Stimulated activated CD8-positive, alpha-beta memory T cell treated with anti-CD3 and anti-CD28 coated beads, Interleukin-7, amount 100 ng/mL, for 4 hours (primary cell): ENCODE results near the gene FBXO44.

ENCODE experiments used
- DNase-seq, 2 donors: peaks; one replicate each; pipeline ENCODE4 v3.0.0-alpha.2; 2020; ENCODE audit warnings: low read depth in 2 of 2

Gene FBXO44

GRCh38 chr1:11690397-11691301 is 36.0 kb downstream of the FBXO44 start:
- DNase-seq = no peak

DNA sequence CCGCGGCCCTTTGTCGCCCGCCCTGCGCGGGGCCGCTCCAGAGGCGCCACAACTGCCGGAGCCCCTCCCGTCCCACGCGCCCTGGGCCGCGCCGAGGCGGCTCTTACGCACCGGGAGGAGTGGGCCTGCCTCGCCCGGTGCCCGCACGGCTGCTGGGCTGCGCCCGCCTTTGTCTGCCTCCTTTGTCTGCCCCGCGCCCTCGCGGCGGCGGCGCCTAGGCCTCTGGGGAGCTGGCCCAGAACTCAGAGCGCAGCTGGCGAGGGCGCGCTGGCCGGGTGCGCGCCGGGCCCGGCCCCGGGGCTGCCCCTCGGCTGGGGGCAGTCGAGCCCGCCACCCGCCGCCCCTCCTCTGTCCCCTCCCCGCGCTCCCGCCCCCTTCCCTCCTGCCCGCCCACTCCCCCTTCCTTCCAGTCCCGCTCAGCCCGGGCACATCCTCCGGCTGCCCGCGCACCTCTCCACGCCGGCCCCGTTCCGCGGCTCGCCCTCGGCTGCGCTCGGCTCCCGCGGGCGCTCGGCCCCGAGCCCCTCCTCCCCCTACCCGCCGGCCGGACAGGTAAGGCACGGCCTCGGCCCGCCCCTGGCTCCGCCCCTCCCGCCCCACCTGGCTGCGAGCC is 36.7 kb downstream of the FBXO44 start, which contains the start of gene DRAXIN:
Gene DRAXIN, plus strand, starts transcription at position 409 of the 613 bp plus-strand sequence. CDS start 14,549 bp downstream, outside the sequence.
- peak in 1 of 2 donors; percentile 12 for DNase-seq

DNA sequence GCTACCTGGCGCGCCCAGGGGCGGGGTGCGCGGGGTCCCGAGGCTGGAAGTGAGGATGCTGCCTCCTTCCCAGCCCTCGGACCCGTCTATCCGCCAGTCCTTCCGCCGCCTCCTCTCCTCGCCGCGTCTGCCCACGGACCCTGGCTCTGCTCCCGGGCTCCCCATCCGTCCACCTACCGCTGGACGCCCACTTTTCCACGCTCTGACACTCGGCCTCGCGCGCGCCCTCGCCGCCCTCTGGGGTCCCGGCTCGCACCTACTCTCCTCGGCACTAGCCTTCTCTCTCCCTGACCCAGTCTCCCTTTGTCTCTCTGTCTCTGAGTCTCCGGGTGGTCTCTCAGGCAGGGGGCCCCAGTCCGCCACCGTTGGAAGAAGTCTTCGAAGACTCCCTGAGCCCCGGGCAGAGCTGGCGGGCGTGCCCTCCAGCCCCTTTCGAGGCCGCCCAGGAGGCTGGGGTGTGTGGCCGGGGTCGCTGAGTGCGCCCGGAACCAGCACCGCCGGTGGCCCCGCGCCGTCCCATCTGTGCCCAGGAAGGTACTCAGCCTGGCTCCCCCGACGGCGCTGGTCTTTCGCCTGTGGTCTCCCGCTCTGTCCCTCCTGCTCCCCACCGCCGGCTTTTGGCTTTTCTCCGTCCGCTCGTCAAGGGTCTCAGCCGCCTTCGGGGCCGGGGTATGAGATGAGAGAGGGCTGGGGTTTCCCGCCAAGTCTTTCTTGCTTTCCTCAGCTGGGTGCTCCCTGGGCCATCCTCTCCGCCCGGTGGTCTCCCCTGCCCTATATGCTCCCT is 37.4 kb downstream of the FBXO44 start:
- no peak for DNase-seq

DNA sequence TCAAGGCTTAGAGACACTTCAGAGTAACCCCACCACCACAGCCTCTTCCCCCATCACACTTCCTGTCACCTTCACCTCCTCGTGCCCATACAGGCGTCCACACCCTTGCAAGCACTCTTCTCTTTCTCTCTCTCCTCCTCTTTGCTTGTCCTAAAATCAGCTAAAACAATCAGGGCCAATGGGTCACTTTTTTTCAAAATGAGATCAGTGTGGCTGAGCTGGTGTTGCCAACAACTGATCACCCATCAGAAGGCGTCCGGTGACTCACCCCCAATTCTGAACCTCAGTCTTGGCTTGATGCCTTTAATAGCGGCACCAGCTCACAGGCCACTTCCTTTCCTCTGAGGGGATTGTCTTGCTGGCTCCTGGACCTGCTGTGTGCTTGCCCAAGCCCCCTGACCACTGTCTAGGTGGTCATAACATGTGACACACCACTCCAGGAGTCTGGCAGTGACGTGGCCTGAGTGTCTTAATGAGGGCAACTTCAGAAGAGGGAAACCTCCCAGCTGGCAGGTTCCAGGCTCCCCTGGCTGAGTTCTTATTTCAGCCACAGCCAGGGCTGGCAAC is 38.4 kb downstream of the FBXO44 start:
- peak; percentile 38 to 44 for DNase-seq

GRCh38 chr1:11693917-11694316 is 39.2 kb downstream of the FBXO44 start:
- no peak for DNase-seq

DNA sequence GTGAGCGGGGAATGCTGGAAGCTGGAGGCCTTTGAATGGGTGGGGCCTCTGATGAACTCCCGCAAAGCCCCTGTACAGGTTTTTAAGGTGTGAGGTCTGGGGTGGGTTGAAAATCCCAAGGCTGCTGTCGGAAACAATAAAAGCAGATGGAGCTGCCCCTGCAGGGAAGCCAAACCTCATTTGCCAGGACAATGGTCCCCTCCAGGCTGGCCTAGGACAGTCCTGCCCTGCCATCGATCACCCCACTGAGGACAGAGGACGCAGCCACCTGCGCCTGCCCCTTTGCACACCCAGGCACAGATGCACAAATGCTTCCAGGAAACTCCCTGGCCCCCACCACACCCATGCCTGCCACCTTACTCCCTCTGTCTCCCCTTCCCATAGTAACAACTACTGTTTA is 41.2 kb downstream of the FBXO44 start:
- DNase-seq = no peak

- no peak for DNase-seq
These were observed 42.7 kb downstream of the FBXO44 start for GRCh38 chr1:11697188-11697892.

DNA sequence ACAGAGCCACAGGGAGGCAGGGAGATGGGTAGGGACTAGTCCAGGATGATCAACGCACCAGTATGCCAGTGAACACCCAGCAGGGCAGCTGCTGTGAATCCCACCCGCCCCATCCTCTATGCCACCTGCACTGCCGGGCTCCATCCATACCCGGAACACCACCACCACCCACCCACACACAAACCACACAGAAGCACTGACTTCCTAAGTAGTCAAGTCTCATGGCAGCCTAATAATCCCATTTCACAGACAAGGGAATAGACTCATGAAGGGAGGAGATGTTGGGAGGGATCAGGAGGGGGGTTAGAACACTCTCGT is 43.2 kb downstream of the FBXO44 start:
- DNase-seq = no peak

DNA sequence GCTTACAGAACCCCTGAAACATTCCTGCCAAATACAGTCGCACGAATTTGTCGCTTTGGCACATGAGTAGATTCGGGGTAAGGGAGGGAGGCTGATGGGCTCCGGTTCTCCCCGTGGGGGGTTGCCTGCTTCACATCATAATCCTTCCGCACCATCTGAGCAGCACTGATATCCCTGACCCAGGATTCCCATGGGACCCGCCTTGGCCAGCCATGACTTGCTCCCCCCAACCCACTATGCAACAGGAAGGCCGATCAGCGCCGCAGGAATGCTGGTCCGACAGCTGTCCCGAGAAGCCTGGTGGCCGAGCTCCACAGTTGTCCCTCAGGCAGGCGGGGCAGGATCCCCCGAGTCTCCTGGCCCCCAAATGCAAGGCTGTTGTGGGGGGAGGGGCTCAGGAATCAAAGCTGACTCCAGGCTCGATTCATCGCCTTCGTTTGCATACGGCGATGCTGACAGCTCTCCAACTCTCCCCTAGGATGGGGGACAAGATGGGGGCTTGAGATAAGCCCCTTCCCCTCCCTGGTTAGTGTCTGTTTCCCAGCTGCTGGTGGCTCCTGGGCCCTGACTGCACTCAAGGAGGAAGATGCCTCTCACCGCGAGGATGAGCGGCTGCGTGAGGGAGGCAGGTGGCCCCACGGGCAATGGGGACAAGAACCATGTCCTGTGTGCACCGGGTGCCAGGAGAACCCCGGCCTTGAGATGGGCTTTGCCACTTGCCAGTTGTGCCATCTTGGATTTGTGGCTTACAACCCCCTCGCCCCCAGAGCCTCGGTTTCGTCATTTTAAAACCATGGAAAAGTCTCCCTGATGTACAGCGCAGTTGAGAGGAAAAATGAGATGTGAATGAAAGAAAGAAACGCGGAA is 46.2 kb downstream of the FBXO44 start:
- DNase-seq = no peak

- DNase-seq = no peak
These were observed 46.9 kb downstream of the FBXO44 start for GRCh38 chr1:11701551-11701961.

DNA sequence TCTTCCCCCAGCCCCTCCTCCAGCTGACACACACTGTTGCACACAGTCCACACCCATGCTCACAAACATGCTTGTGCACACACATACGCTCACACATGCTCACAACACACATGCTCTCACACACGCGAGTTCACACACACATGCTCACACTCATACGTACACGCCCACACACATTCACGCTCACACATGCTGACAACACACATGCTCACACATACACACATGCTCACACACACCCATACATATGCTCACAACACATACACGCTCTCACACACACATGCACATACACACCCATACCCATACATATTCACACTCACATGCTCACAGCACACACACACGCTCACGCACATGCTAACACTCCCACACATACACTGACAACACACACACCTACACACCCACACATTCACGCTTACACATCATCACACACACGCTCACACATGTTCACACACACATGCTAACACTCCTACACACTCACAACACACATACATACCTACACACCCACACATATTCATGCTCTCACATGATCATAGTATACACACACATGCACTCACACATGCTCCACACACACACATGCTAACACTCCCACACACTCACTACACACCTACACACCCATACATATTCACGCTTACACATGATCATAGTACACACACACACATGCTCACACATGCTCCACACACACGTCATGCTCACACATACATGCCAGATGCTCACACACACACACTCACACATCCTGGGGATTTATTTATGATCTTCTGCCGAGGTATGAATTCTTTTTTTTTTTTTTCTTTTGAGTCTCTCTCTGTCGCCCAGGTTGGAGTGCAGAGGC is 47.5 kb downstream of the FBXO44 start:
- no peak for DNase-seq

DNA sequence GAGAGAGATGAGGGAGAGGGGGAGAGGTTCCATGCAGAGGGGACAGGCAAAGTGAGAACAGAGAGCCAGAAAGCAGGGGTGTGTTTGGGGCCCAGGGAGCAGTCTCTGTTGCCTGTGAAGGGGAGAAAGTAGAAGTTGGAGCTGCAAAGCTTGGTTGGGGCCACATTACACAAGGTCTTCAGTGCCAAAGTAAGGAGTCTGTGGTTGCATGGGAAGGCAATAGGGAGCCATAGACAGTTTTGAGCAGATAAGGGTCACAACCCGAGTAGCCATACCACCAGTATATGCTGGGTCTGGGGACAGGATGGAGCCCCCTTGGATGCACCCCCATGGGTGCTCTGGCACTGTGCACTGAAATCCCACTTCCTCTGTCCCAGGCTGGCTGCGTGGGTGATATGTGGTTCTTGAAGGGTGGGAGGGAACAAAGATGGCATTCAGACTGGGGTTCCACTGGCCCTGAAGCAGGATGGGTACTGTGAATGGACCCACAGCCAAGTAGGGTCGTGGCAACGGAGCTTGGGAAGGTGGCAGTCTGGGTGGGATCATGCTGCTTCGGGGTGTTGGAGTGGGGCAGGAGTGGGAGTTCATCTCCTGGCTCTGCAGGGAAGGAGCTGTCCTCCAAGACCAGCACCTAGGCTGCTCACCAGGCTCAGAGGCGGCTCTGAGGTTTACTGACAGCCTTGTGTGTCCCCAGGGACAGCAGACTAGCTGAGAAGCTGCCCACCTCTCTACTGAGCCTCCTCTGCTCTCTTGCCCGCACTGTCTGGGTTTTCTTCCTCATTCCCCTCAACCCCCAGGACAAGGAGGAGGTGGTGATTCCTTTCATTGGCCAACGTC is 48.9 kb downstream of the FBXO44 start:
- DNase-seq = no peak

- DNase-seq = no peak
These were observed 49.5 kb downstream of the FBXO44 start for GRCh38 chr1:11704194-11704529.

DNA sequence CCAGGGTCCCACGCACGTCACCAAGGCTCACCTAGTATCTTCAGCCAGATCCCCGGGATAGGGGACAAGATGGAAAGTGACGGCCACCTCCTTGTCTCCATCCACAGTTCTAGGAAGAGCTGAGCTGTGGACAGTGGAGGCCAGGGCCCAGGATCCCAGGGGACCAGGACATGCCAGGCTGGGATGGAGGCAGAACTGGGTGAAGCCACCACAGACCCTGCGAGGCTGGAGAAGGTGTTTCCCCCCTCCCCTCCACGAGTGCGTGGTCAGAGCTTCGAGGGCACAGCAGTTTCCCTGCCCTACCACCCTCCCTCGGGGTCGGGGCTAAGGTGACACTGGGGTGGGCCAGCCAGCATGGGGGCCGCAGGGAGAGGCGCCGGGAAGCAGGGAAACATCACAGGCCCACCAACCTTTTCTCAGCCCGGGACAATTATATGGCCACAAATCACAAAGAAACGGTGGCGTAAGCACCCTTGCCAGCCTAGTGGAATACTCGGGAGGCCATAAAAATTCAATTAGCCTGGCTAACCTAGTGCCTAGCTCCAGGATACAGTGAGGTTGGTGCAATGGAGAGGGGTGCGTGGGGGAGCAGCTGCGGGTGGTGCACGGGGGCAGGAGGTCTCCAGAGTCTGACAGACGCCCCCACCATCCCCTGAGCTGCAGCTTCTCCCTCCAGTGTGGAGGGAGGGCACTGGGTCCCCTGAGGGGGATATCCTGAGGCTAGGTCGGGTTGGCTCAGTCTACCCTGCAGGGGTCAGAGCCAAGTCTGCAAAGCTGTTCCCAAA is 50.2 kb downstream of the FBXO44 start:
- no peak for DNase-seq

DNA sequence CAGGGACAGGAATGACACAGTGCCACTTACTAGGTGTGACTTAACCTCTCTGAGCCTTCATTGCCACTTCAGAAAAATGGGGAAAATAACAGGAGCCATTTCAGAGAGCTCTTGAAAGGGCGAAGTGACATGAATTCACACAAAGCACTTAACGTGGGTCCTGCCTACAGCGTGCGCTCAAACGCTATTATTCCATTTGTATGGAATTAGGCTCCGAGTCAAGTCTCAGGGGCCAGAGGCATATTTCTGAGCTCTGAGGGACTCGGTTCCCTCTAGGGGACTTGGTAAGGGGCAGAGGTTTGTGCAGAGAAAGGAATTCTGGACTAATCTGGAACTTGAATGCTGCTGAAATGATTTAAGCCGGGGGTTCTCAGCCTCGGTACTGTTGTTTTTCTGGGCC is 50.9 kb downstream of the FBXO44 start:
- DNase-seq = no peak

DNA sequence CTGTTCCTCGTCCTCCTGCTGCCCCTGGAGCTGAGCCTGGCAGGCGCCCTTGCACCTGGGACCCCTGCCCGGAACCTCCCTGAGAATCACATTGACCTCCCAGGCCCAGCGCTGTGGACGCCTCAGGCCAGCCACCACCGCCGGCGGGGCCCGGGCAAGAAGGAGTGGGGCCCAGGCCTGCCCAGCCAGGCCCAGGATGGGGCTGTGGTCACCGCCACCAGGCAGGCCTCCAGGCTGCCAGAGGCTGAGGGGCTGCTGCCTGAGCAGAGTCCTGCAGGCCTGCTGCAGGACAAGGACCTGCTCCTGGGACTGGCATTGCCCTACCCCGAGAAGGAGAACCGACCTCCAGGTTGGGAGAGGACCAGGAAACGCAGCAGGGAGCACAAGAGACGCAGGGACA is 51.6 kb downstream of the FBXO44 start:
- no peak for DNase-seq

DNA sequence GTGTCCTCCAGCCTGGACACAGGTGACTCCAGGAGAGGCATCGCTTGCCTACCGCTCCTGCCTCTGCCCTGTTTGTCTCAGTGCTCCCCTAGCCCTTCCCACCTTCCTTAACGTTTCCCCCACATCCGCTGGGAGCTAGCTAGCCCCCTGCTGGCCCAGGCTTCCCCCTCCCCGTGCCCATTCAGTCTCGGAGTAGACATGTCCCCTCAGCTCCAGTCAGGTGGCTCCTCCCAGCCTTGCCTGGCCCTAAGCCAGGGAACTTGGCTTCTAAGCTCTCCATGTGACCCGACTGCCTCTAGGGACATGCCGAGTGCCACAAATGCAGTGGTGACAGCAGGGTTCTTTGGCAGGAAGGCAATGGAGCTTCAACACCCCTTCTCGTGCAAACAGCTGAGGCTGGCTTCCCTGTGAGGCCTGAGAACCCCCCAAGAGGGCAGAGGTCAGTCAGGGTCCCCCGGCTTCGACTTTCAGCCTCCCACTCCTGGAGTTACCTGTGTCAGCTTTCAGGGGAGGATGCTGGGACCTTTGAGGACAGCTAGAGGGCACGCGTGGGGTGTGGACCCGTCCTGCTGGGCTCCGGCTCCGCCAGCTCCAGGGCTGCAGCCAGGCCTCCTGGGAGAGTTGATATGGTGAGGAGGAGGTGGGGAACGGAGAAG is 53.1 kb downstream of the FBXO44 start:
- no peak for DNase-seq
